Fibroblast of peridontal ligament (primary cell): ENCODE results near the gene ZNF324.
"Not testable (repeated sequence)": the region's sequence is repeated elsewhere in the genome, so short reads cannot be mapped to it uniquely, and the experiment has no call there.

ENCODE experiments used
- DNase-seq: peaks from one replicate; pipeline ENCODE4 v3.0.0-alpha.2; 2010; ENCODE audit errors: extremely low read depth

The ZNF324 gene

GRCh38 chr19:58466760-58467589 lies at the start of gene ZNF324:
Gene ZNF324, plus strand, starts transcription at chr19:58467080. Its CDS starts 2,106 bp downstream, at chr19:58469186.
- peak; percentile 91 for DNase-seq

GRCh38 chr19:58428617-58429016 lies 38.3 kb upstream of the ZNF324 start:
- DNase-seq: no peak

- DNase-seq: no peak
Measured at GRCh38 chr19:58429745-58430144, 37.1 kb upstream of the ZNF324 start.

- DNase-seq: peak; percentile 15
Measured at GRCh38 chr19:58434217-58434616, 32.7 kb upstream of the ZNF324 start.

- DNase-seq: peak; percentile 100
Measured at GRCh38 chr19:58439576-58440554, 27.0 kb upstream of the ZNF324 start, which contains the start of gene ZNF132. Gene ZNF132, minus strand, starts transcription at chr19:58440153. Its CDS starts 332 bp downstream, at chr19:58439821.

GRCh38 chr19:58440556-58440955 lies 26.3 kb upstream of the ZNF324 start:
- no peak for DNase-seq

- not testable (repeated sequence) for DNase-seq
Measured at GRCh38 chr19:58442986-58443385, 23.9 kb upstream of the ZNF324 start.

- DNase-seq: not testable (repeated sequence)
Measured at GRCh38 chr19:58448860-58449259, 18.0 kb upstream of the ZNF324 start.

- DNase-seq: not testable (repeated sequence)
Measured at GRCh38 chr19:58449980-58450379, 16.9 kb upstream of the ZNF324 start.

- DNase-seq: no peak
Measured at GRCh38 chr19:58450856-58451357, 16.0 kb upstream of the ZNF324 start.

GRCh38 chr19:58451358-58452101 lies 15.3 kb upstream of the ZNF324 start, which contains the start of gene ZNF324B:
Gene ZNF324B, plus strand, starts transcription at chr19:58451622. Its CDS starts 2,080 bp downstream, at chr19:58453702.
- DNase-seq: peak; percentile 91

GRCh38 chr19:58453743-58454142 lies 13.1 kb upstream of the ZNF324 start:
- DNase-seq: no peak

- no peak for DNase-seq
Measured at GRCh38 chr19:58455306-58455705, 11.6 kb upstream of the ZNF324 start.

GRCh38 chr19:58456111-58456510 lies 10.8 kb upstream of the ZNF324 start:
- DNase-seq: no peak

- DNase-seq: no peak
Measured at GRCh38 chr19:58460039-58460438, 6.8 kb upstream of the ZNF324 start.

- no peak for DNase-seq
Measured at GRCh38 chr19:58466089-58466759, 656 bp upstream of the ZNF324 start.

GRCh38 chr19:58468216-58468839 lies 1.4 kb downstream of the ZNF324 start:
- no peak for DNase-seq

- no peak for DNase-seq
Measured at GRCh38 chr19:58469241-58470013, 2.5 kb downstream of the ZNF324 start.

- DNase-seq: not testable (repeated sequence)
Measured at GRCh38 chr19:58470837-58471543, 4.1 kb downstream of the ZNF324 start.
